IMR-90 (cell line): ENCODE results near the gene FNBP1L. TPM values are rescaled to one million over a fixed set of nuclear protein-coding genes. Genes with fewer than 3 reads are reported as not detected.
"Not testable (repeated sequence)": the region's sequence is repeated elsewhere in the genome, so short reads cannot be mapped to it uniquely, and the experiment has no call there.

Experiments
- ATAC-seq: fragments of 200-7000 bp; cut with Tn5 transposase; 2 replicates; pipeline ENCODE4 v1.9.1; 2020; ENCODE audit warnings: low read depth, mild to moderate bottlenecking, moderate library complexity
- BruUV-seq: library from RNA; stranded (reverse); fragments of 400-500 nt; replicated peaks from 2 replicates; lab custom pipeline; 2021; lab: Mats Ljungman, UMichigan
- CTCF ChIA-PET: fragments of 300-600 bp; formaldehyde crosslinking; extraction: SDS; loops from one replicate; lab custom pipeline; 2021; ENCODE audit warnings: antibody characterized with exemption; lab: Yijun Ruan, JAX
- POLR2A ChIA-PET: fragments of 300-600 bp; sonication (Branson Sonifier 250); formaldehyde crosslinking; loops from one replicate; lab custom pipeline; 2022; ENCODE audit warnings: antibody characterized with exemption; ENCODE audit not compliant: unreplicated experiment; lab: Charles Lee
- DNase-seq: peaks from one replicate; pipeline ENCODE4 v3.0.0; 2013
- H2AFZ ChIP-seq: replicated peaks from 2 replicates; pipeline ENCODE3; 2013; ENCODE audit warnings: low read length, mild to moderate bottlenecking; ENCODE audit not compliant: poor library complexity
- H2AK5ac ChIP-seq: 2 replicates; pipeline ENCODE4 v1.6.1; 2013; ENCODE audit warnings: low read depth, low read length, inconsistent platforms
- H2AK9ac ChIP-seq: replicated peaks from 2 replicates; pipeline ENCODE3; 2013; ENCODE audit warnings: mild to moderate bottlenecking, low read depth, low read length, moderate library complexity; ENCODE audit not compliant: poor library complexity
- H2BK120ac ChIP-seq: 2 replicates; pipeline ENCODE4 v1.6.1; 2013; ENCODE audit warnings: low read depth, low read length, inconsistent platforms
- H2BK15ac ChIP-seq: 3 replicates; pipeline ENCODE4 v1.6.1; 2013; ENCODE audit warnings: low read depth, low read length, inconsistent platforms
- H2BK20ac ChIP-seq: 2 replicates; pipeline ENCODE4 v1.6.1; 2013; ENCODE audit warnings: low read depth, mild to moderate bottlenecking, inconsistent platforms, low read length, moderate library complexity
- H2BK5ac ChIP-seq: 2 replicates; pipeline ENCODE4 v1.6.1; 2013; ENCODE audit warnings: mild to moderate bottlenecking, low read depth, low read length, inconsistent platforms; ENCODE audit not compliant: poor library complexity, severe bottlenecking
- H3K14ac ChIP-seq: replicated peaks from 2 replicates; pipeline ENCODE4 v1.6.1; 2013; ENCODE audit warnings: low read depth, low read length, inconsistent platforms
- H3K18ac ChIP-seq: 2 replicates; pipeline ENCODE4 v1.6.1; 2013; ENCODE audit warnings: low read depth, low read length, control low read depth
- H3K23ac ChIP-seq: 2 replicates; pipeline ENCODE4 v1.6.1; 2013; ENCODE audit warnings: low read depth, low read length, inconsistent platforms
- H3K27ac ChIP-seq: 2 replicates; pipeline ENCODE4 v1.5.1; 2013; ENCODE audit warnings: mild to moderate bottlenecking, control low read depth, low read length; ENCODE audit not compliant: insufficient read depth
- H3K27me3 ChIP-seq: 2 replicates; pipeline ENCODE4 v1.6.1; 2013; ENCODE audit warnings: low read length; ENCODE audit not compliant: control insufficient read depth, insufficient read depth
- H3K36me3 ChIP-seq: 2 replicates; pipeline ENCODE4 v1.6.1; 2013; ENCODE audit warnings: low read length, mixed read lengths; ENCODE audit not compliant: control insufficient read depth, insufficient read depth
- H3K4ac ChIP-seq: 2 replicates; pipeline ENCODE4 v1.6.1; 2013; ENCODE audit warnings: low read depth, low read length, inconsistent platforms
- H3K4me1 ChIP-seq: 2 replicates; pipeline ENCODE4 v1.6.1; 2013; ENCODE audit warnings: low read length, mixed read lengths; ENCODE audit not compliant: control insufficient read depth, insufficient read depth
- H3K4me2 ChIP-seq: 2 replicates; pipeline ENCODE4 v1.6.1; 2013; ENCODE audit warnings: low read depth, mild to moderate bottlenecking, control low read depth, low read length, moderate library complexity
- H3K4me3 ChIP-seq: 2 replicates; pipeline ENCODE4 v1.5.1; 2013; ENCODE audit warnings: low read depth, mild to moderate bottlenecking, control low read depth, low read length, moderate library complexity; ENCODE audit not compliant: insufficient read depth
- H3K56ac ChIP-seq: 2 replicates; pipeline ENCODE4 v1.6.1; 2013; ENCODE audit warnings: low read length, inconsistent platforms; ENCODE audit not compliant: insufficient read depth; ENCODE audit errors: extremely low read depth
- H3K79me1 ChIP-seq, 2 experiments: 2 replicates each; pipeline ENCODE4 v1.6.1; 2013; ENCODE audit warnings: low read length in 2 of 2, inconsistent platforms in 1 of 2, low read depth in 1 of 2
- H3K9ac ChIP-seq: 2 replicates; pipeline ENCODE4 v1.6.1; 2013; ENCODE audit warnings: low read depth, low read length, control low read depth
- H3K9me1 ChIP-seq: 2 replicates; pipeline ENCODE4 v1.6.1; 2013; ENCODE audit warnings: low read length, inconsistent platforms; ENCODE audit not compliant: insufficient read depth
- H3K9me3 ChIP-seq: 2 replicates; pipeline ENCODE4 v1.6.1; 2013; ENCODE audit warnings: low read length; ENCODE audit not compliant: control insufficient read depth, insufficient read depth
- H4K20me1 ChIP-seq: 2 replicates; pipeline ENCODE4 v1.6.1; 2013; ENCODE audit warnings: low read length, inconsistent platforms; ENCODE audit not compliant: insufficient read depth
- H4K5ac ChIP-seq: 2 replicates; pipeline ENCODE4 v1.6.1; 2013; ENCODE audit warnings: mild to moderate bottlenecking, low read depth, low read length, control low read depth
- H4K8ac ChIP-seq, 2 experiments: 2 replicates each; pipeline ENCODE4 v1.6.1; 2013; ENCODE audit warnings: low read depth in 2 of 2, low read length in 2 of 2, control low read depth in 1 of 2, inconsistent platforms in 1 of 2
- H4K91ac ChIP-seq: 2 replicates; pipeline ENCODE4 v1.6.1; 2013; ENCODE audit warnings: low read depth, low read length, inconsistent platforms; ENCODE audit not compliant: insufficient read depth
- WGBS, 2 experiments: methylation state at CpG; one replicate each; pipeline versions ENCODE4 v1.1.5 to v1.1.7; 2013; ENCODE audit warnings: missing lambda C conversion rate in 2 of 2; ENCODE audit not compliant: insufficient read length in 1 of 2; ENCODE audit errors: extremely low coverage in 2 of 2; 5-methylcytosine and 5-hydroxymethylcytosine counted together
- dilution Hi-C: fragments of 300-500 bp; cut with HindIII; formaldehyde crosslinking; loops from one replicate; pipeline ENCODE4 v1.14.3; 2018; ENCODE audit warnings: low sequenced_read_pairs; ENCODE audit not compliant: unreplicated experiment
- in situ Hi-C: fragments of 300-500 bp; cut with MboI; formaldehyde crosslinking; loops from 3 replicates; pipeline ENCODE4 v1.14.3; 2019; ENCODE audit warnings: low sequenced_read_pairs, inconsistent platforms, mixed read lengths
- intact Hi-C: fragments of 100-400 bp; cut with micrococcal nuclease; formaldehyde crosslinking; loops from 2 replicates; pipeline ENCODE4 v1.10.0; 2022
- polyA plus RNA-seq, 3 experiments: library from polyadenylated mRNA; depleted of rRNA; stranded (reverse); fragments of >200 nt; gene quantifications; 2 replicates each; pipeline ENCODE4 v1.2.3, GENCODE V29; 2012; ENCODE audit warnings: low replicate concordance in 1 of 3
- total RNA-seq: library from RNA; depleted of rRNA; stranded (reverse); fragments of >200 nt; gene quantifications from 2 replicates; pipeline ENCODE4 v1.2.3, GENCODE V29; 2012

FNBP1L gene
- total and polyA plus RNA-seq, 2 of the 4 experiments (the other 2 are of a cell fraction) = 9.3 to 15.2 TPM

DNA sequence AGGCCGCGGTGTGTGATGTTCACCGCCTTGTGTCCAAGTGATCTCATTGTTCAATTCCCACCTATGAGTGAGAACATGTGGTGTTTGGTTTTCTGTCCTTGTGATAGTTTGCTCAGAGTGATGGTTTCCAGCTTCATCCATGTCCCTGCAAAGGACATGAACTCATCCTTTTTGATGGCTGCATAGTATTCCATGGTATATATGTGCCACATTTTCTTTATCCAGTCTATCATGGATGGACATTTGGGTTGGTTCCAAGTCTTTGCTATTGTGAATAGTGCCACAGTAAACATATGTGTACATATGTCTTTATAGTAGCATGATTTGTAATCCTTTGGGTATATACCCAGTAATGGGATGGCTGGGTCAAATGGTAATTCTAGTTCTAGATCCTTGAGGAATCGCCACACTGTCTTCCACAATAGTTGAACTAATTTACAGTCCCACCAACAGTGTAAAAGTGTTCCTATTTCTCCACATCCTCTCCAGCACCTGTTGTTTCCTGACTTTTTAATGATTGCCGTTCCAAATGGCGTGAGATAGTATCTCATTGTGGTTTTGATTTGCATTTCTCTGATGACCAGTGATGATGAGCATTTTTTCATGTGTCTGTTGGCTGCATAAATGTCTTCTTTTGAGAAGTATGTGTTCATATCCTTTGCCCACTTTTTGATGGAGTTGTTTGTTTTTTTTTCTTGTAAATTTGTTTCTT is 17.6 kb downstream of the FNBP1L start:
- H3K4me1 ChIP-seq, dilution Hi-C loops, H3K27ac ChIP-seq, H2AK9ac ChIP-seq, H4K8ac ChIP-seq, H4K5ac ChIP-seq, H4K20me1 ChIP-seq, H3K36me3 ChIP-seq, H2BK15ac ChIP-seq, H2BK120ac ChIP-seq, POLR2A ChIA-PET, CTCF ChIA-PET, DNase-seq, H3K9me3 ChIP-seq, H3K9me1 ChIP-seq, H3K4me3 ChIP-seq, BruUV-seq, H3K27me3 ChIP-seq, ATAC-seq, H2BK5ac ChIP-seq, H4K91ac ChIP-seq, H3K4ac ChIP-seq, intact Hi-C loops, H3K18ac ChIP-seq, H2AFZ ChIP-seq, H2AK5ac ChIP-seq, H3K14ac ChIP-seq, H3K56ac ChIP-seq, H2BK20ac ChIP-seq, H3K9ac ChIP-seq, H3K4me2 ChIP-seq, H3K23ac ChIP-seq: not testable (repeated sequence)
- in situ Hi-C loops = loop anchor here (25.0 kb wide), 1 partner anchor 97 kb away; no protein-coding TSS in a partner anchor
- WGBS, 2 experiments = no CpG with 5 or more reads among the region's 6 CpGs
- peaks cover 3 to 28% of the 10 kb centered on the region in 2 experiments; a peak in 3 of 4 replicates for H3K79me1 ChIP-seq
